CD4-positive, alpha-beta T cell treated with Interleukin-15 for 4 hours (primary cell): ENCODE data around the gene PHF8.

Source experiments
- DNase-seq: peaks from one replicate; pipeline ENCODE4 v3.0.0-alpha.2; 2020; ENCODE audit warnings: low spot score

Gene PHF8

DNA sequence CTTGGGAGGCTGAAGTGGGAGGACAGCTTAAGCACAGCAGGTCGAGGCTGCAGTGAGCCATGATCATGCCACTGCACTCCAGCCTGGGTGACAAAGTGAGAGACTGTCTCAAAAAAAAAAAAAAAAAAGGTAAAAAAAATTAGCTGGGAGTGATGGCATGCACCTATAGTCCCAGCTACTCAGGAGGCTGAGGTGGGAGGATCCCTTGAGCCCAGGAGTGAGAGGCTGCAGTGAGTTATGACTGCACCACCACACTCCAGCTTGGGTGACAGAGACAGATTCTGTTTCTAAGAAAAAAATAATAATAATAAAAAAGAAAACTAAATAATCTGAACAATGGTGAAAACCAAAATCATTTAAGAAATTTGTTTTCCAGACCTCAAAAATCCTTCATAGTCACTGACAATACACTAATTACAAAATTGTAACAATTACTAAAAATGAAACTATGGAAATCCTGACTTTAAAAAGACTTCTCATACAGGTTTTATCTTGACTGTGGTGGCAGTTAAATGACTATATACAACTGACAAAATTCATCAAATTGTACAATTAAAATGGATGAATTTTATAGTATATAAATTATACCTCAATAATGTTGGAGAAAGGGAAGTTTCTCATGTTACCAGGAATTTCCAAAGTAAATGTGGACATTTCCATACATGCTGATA lies 31.3 kb downstream of the PHF8 start:
- DNase-seq: no peak

DNA sequence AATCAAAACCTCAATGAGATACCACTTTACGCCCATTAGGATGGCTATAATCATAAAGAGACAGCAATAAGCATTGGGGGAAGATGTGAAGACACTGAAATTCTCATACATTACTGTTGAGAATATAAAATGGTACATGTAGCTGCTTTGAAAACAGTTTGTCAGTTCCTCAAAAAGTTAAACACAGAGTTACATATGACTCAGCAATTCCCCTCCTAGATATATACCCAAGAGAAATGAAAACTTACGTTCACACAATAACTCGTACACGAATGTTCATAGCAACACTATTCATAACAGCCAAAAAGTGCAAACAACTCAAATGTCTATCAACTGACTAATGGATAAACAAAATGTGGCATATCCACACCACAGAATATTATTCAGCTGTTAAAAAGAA lies 36.6 kb downstream of the PHF8 start:
- no peak for DNase-seq

DNA sequence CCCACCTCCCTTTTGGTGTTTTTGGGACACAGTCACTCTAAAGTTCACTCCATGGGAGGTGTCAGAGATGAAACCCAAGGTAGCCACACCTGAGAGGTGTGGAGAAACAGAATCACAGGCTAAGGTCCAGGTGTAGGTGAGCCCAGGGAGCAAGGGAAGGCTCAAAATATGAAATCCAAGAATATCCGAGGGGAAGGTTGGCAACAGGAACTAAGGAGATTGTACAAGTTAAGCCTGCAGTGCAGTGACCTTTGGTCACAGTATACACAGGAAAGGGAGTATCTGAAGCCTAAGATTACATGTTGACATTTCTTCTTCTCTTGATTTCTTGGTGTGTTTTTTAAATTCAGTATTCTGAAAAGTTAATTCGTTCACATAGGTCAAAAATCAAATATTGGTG lies 46.5 kb downstream of the PHF8 start:
- no peak for DNase-seq

DNA sequence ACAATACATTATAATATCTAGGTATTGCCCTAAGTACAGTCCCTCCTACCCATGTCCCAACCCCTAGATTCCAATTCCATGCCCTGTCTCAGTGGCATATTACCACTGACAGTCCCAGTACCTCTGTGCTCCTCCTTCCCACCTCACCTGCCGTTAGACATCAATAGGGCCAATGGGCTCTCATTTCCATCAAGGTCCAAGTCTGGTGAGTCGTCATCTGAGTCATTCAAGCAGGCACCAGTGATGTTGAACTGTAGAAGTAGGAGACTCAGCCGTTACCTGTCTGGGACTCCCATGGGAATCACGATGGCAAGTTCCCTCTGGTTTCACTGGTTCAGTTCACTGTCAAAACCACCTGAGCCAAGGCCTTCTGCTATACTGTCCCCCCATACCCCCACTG lies 51.7 kb downstream of the PHF8 start:
- DNase-seq: no peak

DNA sequence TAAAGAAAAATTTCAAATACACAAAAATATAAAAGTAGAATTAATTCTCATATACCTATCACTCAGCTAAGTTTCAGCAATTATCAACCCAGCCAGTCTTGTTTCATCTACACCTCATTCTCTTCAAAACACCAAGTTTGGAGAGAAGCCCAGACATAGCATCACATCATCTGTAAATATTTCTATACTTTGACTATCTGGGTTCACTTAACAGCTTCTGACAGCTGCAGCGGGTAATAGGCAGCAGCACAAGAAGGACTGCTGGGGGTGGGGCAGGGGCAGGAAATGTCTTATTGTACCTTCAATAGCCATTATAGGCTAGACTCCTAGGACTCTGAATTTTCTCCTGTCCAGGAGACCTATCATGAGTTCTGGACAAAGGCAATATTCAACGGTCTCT lies 54.1 kb downstream of the PHF8 start:
- no peak for DNase-seq

DNA sequence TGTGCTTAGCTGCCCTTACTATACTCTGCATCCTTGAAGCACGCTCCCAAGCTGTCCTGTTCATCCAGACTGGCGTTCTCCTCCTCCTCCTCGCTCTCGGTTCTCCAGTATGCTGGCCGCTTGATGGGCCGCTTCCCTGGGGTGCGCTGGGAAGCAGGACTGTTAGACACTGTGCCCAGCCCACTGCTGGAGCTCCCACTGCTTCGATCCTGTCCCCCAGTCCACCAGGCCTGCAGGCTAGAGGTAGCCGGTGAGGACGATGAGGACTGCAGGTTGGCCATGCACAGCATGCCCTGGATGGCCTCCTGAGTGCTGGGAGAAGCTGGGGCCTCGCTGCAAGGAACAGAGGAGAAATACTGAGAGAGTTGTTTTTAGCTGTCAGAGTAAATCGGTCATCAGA lies 59.4 kb downstream of the PHF8 start:
- DNase-seq: no peak

DNA sequence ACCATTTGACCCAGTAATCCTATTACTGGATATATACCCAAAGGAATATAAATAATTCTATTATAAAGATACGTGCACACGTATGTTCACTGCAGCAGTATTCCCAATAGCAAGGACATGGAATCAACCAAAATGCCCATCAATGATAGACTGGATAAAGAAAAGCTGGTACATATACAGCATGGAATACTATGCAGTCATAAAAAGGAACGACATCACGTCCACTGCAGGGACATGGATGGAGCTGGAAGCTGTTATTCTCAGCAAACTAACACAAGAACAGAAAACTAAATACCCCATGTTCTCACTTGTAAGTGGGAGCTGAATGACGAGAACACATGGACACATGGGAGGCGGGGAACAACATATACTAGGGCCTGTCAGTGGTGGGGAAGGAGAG lies 69.7 kb downstream of the PHF8 start:
- DNase-seq: no peak

DNA sequence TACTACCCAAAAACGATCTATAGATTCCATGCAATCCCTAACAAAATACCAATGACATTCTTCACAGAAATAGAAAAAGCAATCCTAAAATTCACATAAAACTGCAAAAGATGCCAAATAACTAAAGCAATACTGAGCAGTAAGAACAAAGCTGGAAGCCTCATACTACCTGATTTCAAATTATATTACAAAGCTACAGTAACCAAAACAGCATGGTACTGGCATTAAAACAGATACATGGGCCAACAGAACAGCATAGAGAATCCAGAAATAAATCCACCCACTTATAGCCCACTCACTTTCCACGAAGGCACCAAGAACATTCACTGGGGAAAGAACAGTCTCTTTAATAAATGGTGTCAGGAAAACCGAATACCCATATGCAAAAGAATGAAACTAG lies 74.7 kb downstream of the PHF8 start:
- DNase-seq: no peak

DNA sequence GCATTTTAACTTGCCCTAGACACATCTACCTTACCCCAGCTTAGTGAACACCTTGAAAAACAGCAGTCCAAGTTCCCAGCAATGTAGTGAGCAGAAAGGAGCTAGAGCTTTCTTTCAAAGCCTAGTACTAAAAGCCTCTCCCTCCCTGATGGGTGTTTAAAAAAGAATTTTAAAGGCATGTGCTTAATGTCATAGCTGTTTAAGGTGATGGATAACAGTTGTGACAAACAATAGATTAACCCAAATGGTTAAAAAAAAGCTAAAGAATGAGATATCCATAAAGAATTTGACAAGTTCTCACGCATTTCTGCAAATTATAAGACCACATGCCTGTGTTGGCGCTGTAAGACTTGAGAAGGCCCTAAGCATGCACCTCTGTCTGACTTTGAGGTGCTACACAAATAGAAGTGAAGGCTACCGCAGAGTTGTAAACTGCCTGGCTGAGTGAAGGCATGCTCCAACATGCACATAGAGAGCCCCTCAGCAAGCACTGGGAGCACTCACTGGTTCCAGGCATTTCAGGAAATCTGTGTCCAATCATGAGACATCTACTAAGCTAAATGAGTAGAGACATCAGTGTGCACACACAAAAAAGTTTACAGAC lies 94.0 kb downstream of the PHF8 start:
- no peak for DNase-seq

DNA sequence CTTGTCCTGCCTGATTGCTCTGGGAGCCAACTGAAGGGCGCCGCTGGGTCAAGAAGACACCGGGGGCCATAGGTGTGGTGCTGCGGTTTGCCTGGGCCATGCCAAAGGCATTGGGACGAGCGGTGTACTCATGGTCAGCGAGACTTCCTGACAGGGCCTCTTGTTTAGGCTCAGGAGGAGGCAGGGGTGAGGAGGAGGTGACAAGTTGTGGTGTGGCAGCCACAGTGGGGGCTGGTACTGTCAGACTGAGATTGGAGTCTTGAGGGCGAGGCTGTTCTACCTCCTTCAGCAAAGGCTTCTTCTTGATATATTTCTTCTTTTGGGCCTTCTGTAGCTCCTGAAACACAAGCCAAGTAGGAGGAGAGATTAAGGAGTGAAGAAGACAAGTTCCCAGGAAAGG lies 104.1 kb downstream of the PHF8 start:
- no peak for DNase-seq

DNA sequence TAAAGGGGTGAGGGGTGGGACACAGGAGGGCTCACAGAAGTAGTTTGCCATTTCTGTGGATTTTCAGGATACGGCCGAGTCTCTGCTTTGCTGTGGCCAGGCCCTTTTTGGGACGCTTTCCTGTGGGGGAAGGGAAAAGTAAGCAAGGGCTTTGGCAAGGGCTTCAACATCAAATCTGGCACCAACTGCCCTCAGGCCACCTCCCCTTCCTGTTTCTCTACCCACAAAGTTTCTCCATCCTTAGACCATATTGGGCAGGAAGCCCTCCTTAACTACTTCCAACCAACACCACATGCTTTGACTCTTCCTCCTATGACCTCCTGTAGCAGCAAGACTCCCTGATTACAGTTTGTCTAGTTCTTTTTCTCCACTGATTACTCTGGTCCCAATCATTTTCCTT lies 105.1 kb downstream of the PHF8 start:
- no peak for DNase-seq

DNA sequence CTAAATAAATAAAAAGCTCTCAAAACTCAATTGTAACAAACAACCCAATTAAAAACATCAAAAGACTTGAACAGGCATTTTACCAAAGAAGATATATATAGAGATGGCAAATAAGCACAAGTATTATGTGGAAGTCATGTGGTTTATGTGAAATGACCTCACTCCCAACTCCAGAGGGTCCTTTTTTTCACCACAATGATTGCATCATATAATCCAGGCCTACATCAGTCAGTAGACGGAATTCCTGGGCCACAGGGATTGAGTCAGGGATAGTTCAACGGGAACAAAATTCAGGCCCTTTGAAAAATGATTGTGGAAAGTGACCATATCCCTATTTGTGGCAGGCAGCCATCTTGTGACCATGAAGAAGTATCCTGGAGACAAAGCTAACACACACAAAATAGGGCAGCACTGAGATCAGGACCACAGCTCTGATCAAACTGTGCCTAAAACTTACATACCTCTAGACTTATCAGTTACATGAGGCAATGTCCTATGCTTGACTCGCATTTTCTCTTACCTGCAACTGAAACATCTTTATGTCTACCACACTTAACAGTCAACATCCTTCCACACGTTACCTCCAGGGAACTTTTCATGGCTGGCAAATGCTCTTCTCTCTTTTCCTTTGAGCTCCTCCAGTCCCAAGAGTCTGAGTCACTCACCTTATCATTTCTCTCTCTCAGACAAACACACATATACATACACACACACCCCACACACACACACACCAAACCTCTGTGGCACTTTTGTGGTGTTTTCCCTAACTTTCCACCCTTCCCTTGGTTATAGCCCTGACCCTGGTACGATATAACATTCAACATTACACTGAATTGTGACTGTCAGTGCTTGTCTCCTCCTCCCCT lies 113.5 kb downstream of the PHF8 start:
- no peak for DNase-seq

DNA sequence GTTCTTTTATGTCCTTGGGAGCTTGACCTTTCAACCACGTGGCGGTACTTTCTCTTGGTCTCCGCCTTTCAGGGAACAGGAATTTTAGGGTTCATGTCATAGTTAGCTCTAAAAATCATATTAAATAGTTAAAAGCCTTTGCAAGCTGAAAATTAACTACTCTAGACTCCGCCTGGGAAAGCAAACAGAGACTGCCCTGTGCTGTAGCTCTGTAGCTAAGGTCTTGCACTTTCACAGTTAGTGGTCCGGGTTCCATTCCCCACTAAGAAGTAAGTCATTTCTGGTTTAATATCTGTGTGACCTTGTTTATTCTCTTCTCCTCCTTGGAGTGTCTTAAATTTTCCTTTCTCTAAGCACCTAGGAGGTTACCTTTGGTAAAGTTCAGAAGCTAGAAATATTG lies 118.2 kb downstream of the PHF8 start:
- DNase-seq: no peak

DNA sequence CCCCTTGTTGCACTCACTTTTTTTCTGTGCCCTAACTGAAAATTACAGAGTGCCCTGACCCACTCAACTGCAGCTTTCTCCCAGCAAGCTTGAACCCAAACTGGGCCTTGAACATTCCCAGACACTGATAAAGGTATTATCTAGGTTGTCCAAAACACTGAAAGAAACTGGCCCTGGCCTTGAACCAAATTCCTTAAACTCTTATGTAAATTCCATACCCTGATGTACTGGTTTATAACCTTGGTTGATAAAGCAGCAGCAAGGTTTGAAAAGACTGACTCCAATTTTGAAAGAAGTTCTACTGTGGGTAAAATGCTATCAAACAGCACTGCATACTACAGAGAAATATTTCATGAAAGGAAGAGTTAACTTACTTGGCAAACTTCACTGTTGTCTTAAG lies 125.6 kb downstream of the PHF8 start:
- DNase-seq: no peak

DNA sequence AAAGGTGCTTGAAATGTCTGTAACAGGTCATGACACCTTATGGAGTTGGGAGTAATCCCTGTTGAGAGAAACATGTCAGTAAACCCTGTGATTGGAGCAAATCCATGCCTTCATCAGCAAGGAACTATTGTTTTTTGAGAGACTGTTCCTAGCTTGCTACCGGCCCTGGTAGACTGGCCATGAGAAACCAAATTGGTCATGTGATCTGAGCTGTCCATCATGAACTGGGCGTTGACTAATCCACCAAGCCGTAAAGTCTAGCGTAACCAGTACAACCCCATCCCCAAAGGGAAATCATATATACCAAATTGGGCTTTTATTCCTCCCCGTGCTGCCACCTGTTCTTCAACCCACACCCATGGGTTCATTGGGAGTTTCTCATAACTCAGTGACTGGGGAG lies 143.7 kb downstream of the PHF8 start:
- no peak for DNase-seq

DNA sequence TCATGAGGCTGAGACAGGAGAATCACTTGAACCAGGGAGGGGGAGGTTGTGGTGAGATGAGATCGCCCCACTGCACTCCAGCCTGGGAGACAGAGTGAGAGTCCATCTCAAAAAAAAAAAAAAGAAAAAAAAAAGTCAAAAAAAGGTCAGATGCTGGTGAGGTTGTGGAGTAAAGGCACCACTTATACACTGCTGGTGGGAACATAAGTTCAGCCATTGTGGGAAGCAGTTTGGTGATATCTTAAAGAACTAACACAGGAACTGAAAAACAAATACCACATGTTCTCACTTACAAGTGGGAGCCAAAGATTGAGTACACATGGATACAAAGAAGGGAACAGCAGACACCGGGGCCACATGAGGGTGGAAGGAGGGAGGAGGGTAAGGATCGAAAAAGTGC lies 149.0 kb downstream of the PHF8 start:
- DNase-seq: no peak
